Liver (tissue), 3 donors: ENCODE data around the gene SNIP1.

Experiments
- JUND ChIP-seq, 2 donors: IDR thresholded peaks; 2 replicates each; pipeline ENCODE4 v1.6.1; 2016; ENCODE audit warnings: antibody characterized with exemption in 2 of 2
- TF ChIP-seq, protein P1 (sequence below): fragments of 150-350 bp; IDR thresholded peaks from 2 replicates; pipeline ENCODE4 v1.5.1; 2017; ENCODE audit warnings: improper control_type of control experiment, low read depth, low read length; ENCODE audit not compliant: missing input control
- TF ChIP-seq, protein P2 (sequence below): IDR thresholded peaks from 2 replicates; pipeline ENCODE4 v1.6.1; 2016; ENCODE audit warnings: antibody characterized with exemption
- donor health status: healthy.
- donor health status: healthy.

DNA sequence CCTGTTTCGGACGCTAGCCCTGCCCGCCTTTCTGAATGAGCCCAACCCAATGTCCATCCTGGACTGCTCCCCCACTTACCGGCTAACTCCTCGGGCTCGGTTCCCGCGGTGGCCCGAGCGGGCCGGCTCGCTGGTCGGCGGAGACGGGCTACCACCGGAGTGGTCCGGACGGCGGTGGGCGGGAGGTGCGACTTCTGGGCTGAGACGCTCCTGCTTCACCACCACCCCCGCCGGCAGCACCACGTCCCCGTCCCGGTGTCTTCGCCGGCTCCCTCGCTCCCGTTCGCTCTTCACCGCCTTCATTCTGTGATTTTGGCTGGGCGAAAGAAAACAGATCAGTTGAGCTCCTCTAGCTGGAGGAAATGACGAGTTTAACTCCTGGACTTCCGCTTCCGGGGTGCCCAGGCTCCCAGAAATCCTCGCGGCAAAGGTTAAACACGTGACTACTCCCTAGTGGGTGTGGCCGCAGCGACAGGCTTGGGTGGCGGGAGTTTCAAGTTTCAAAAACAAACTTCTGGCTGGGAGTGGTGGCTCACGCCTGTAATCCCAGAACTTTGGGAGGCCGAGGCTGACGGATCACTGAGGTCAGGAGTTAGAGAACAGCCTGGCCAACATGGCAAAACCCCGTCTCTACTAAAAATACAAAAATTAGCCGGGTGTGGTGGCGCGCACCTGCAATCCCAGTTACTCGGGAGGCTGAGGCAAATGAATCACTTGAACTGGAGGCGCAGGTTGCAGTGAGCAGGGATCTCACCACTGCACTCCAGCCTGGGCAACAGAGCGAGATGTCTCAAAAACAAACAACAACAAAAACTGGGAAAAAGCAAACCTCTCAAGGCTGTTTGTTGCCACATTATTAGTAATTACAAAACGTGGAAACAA lies at the start of gene SNIP1:
- TF ChIP-seq, protein P1, sequence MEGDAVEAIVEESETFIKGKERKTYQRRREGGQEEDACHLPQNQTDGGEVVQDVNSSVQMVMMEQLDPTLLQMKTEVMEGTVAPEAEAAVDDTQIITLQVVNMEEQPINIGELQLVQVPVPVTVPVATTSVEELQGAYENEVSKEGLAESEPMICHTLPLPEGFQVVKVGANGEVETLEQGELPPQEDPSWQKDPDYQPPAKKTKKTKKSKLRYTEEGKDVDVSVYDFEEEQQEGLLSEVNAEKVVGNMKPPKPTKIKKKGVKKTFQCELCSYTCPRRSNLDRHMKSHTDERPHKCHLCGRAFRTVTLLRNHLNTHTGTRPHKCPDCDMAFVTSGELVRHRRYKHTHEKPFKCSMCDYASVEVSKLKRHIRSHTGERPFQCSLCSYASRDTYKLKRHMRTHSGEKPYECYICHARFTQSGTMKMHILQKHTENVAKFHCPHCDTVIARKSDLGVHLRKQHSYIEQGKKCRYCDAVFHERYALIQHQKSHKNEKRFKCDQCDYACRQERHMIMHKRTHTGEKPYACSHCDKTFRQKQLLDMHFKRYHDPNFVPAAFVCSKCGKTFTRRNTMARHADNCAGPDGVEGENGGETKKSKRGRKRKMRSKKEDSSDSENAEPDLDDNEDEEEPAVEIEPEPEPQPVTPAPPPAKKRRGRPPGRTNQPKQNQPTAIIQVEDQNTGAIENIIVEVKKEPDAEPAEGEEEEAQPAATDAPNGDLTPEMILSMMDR, result no peak
- TF ChIP-seq JUND (IDR thresholded peaks at IDR 0.05), result no peak
- TF ChIP-seq, protein P2, sequence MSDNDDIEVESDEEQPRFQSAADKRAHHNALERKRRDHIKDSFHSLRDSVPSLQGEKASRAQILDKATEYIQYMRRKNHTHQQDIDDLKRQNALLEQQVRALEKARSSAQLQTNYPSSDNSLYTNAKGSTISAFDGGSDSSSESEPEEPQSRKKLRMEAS, result peak; percentile 51
